Measurements from ENCODE around the gene ATL2.
A peak's percentile ranks its signal among the peaks of the same experiment; 100 is the strongest.
"Not testable (repeated sequence)": the region's sequence is repeated elsewhere in the genome, so short reads cannot be mapped to it uniquely, and the experiment has no call there.

ATL2 gene

DNA sequence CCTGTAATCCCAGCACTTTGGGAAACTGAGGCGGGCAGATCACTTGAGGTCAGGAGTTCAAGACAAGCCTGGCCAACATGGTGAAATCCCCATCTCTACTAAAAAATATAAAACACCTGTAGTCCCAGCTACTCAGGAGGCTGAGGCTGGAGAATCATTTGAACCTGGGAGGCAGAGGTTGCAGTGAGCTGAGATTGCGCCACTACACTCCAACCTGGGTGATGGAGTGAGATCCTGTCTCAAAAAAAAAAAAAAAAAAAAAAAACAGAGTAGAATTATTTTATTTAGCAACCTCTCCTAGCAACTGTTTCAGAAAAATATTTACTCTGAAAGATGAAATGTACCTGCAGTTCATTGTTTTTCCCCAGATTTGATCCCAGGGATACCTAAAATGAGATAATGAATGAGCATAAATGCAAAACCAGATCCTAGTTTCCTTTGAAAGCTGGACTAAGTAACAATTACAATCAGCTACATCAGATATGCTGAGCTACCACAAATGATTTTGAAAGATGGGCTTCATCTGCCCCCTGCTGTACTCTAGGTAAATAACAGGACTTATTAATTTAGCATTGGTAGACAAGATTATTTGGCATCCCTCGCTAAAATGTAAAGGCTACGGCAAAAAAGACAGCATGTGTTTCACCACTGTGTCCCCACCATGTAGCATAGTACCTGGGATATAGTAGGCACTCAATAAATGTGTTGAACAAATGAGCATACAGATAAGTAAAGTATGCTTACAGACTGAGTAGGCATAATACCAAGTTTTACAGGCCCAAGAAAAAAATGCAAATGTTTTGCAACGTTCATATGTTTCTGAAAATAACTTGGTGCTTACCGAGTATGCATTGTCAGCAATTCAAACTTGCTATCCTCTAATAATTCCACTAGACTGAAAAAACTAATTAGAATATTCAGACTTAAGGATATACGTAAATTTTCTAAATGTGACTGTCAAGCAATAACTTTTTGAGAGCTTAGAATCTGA, 102.5 kb downstream of the ATL2 start:
- DNase-seq (ENCODE audit: low read depth): peak; percentile 64

DNA sequence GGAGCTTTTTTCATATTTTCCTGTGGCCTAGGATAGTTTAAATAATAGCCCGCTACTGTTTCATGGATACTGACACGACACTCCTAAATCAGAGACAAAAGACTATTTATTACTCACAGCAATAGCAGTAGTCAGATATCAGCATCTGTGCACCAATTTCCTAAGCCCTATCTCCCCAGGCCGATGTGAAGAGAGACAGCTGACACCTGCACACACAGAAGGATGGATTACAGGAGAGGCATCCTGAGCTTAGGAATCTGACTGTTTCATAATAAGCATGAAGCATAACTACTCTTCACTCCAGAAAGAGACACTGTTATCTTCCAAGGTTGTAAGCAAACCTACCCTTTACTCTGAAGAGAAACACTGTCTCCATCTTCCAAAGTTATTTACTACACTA, 105.4 kb downstream of the ATL2 start:
- no peak for DNase-seq (ENCODE audit: low read depth)

DNA sequence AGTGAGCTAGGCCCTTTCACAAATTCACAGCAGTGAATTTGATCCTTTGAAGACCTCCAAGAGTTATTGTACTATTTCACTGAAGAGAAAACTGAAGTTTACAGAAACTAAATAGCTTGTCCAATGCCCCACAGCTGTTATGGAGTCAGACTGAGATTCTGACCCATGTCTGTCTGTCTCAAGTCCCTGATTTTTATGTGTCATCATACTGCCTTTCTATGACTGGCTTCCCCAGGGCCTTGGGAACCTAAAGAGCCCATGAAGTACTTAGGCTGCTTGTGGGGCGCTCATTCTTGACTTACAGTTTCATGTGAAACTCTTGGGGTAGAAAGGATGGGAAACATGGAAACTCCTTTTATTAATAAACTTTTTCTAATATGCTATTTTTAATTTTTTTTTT, 107.7 kb downstream of the ATL2 start:
- DNase-seq (ENCODE audit: low read depth): no peak

DNA sequence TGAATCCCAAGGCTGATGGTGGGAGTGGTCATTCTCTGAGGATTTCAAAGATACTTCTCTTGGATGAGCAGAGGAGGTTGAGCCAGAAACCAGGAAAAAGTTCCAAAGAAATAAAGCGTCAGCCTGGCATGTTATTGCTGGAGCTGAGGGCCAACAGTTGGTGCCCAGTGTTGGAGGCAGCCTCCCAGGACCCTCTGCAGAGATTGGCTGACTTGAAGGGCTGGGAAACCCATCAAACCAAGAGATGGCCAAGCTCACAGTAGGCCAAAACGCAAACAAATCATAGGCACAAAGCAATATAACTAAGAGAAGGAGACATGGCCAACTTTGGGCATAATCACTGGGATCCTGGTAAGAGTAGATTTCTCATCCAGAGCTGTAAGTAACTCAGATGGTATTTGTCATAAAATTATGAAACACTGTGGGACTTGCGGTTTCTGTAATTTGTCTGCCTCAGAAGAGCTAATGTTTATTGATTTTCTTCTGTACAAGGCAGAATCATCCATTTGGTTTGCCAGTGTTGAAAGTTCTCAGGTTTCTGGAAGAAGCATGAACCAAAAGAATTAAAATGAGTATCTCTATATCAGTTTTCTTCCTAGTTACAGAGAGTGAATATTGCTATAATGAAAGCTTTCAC, 108.3 kb downstream of the ATL2 start:
- DNase-seq (ENCODE audit: low read depth): no peak

DNA sequence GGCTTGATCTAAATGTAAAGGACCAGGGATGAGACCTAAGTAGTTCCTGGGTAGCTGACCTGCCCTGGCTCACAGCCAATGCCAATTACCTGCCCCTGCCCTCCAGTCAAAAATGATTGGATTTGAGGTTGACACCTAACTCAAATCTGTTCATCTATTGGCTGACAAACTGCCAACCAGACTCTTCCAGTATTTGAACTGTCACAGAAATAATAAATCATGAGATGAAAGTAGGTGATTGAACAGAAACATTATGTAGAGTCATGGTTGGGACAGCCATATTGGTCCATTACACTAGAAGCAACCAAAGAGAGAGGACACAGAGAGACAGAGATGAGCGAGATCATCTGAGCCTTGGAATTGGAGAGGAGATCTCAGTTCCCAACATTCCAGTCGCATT, 109.1 kb downstream of the ATL2 start:
- DNase-seq (ENCODE audit: low read depth): no peak

DNA sequence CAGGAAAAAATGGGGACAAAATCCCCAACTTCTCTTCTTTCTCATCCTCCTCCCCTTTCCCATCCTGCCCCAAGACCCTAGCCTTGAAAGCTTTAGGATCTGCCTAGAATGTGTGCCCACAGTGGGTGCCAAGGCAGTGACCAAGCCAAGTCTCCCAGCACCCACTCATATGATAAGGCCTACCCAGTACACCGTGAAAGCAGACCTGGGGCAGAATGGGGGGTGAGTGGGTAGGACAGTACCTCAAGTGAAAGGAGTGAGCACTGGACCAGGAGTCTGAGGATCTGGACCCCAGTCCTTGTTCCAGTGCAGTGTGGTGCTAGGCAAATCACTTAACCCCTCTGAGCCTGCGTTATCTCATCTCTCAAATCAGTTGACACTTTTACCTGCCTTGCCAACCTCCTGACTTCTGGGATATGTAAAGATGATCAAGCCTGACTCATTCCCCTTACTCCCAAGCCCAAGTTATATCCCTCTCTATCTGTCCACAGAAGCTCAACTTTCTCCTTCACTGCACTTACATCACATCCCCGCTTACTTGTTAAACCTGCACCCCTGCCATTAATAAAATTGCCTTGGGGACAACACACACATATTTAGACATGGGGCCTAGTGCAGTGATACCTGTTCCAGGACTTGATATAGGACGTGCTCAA, 109.7 kb downstream of the ATL2 start:
- no peak for DNase-seq (ENCODE audit: low read depth)

DNA sequence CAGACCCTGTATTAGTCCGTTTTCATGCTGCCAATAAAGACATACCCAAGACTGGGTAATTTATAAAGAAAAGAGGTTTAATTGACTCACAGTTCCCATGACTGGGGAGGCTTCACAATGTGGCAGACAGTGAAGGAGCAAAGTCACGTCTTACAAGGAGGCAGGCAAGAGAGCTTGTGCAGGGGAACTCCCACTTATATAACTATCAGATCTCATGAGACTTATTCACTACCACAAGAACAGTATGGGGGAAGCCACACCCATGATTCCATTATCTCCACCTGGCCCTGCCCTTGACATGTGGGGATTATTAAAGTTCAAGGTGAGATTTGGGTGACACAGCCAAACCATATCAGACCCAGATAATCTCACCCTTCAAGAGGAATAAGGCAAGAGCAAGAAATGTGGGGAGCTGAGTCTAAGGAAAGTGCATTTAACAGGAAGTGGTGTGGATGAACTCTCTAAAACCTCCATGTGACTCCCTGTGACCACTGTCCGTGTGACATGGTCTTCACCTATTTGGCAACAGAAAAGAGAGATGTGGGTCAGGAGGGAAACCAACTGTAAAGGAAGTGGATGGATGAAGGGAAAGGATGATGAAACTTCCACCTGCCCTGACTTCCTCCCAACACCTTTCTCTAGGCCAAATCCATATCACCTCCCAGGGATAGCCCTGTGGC, 110.6 kb downstream of the ATL2 start:
- no peak for DNase-seq (ENCODE audit: low read depth)

DNA sequence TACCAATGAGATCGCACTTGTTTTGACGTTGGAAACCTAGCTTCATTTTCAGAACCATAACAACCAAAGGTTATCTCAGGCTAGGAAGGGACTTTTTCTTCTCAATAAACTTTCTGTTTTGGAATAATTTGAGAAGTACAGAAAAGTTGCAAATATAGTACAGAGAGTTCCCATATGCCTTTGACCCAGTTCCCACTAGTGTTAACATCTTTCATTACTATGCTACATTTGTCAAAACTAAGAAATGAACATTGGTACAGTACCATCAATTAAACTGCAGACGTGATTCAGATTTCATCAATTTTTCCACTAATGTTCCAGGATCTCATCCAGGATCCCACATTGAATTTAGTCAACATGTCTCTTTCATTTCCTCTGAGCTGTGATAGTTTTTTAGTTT, 111.6 kb downstream of the ATL2 start:
- DNase-seq (ENCODE audit: low read depth): no peak

DNA sequence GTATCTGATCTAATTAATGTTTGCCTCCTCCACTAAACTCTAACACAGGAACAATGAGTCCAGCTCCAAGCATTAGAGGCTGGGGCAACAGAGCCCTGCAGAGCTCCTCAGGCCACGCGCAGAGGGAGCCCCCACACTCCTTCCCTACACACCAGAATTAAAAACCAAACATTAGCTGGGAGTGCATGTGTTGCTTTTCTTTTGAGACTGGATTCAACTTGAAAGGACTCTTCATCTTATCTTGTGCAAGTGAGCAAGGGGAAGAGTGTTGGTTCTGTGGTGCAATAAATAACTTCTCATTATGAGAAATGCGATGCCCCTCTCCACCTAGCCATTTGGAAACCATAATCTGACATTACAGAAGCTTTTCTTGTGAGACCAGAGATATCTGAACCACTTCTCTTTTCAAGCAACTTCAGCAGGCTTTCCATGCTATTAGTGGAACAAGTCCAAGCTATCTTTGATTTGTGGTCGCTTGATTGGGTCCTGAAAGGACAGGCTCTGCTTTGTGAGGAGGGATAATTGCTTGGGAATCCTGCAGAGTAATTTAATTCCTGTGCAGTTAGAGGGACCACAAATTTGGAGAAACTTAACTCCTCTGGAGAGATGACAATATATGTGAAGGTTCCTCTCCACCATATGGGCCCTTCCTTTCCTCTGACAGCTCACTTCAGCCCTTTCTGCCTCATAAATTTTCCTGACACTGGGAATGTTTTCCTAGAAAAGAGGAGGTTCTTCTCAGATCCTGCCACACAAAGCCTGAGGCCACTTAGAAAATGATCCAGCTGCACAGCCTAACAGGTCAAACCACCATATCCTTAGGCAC, 112.5 kb downstream of the ATL2 start:
- no peak for DNase-seq (ENCODE audit: low read depth)

DNA sequence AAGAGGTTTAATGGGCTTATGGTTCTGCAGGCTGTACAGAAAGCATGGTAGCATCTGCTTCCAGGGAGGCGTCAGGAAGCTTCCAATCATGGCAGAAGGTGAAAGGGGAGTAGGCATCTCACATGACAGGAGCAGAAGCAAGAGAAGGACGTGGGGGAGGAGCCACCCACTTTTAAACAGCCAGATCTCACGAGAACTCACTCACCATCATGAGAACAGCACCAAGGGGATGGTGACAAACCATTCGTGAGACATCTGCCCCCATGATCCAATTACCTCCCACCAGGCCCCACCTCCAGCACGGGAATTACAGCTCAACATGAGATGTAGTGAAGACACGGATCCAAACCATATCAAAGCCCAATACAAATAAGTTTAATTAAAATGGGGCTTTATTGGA, 113.8 kb downstream of the ATL2 start:
- no peak for DNase-seq (ENCODE audit: low read depth)

DNA sequence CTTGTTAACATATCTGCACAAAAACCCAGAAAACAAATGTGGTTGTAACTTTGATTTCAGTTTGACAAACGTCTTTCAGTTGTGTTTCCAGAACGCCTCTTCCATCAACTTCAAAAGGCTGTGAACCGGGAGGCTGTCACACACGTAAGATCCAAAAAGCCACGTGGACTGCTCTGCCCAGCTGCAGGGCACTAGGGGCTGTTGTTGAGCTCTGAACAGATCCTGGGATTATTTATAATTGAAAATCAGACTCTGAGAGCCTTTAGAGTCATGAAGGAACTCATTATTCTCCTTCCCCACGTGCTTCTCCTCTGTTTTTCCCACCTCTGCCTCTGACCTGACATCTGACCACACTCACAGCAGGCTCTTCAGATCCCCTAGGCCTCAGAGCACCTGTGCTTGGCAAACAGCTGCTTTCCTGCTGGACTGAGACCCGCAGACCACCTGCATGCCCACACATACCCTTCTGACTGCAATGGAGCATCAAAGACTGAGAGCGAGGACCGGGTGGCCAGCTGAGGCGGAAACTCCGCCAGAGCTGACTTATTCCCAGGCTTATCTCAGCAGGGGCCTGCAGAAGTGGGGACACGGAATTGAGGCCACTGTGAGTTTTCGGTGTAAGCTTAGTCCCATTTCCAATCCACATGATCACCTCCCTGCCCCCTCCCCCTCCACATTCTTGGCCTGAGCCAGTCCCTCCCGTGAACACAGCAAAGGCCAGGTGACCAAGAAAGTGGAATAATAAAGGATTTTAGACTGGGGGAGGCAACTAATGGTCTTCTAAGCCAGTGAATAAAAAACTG, 114.8 kb downstream of the ATL2 start:
- DNase-seq (ENCODE audit: low read depth): no peak

DNA sequence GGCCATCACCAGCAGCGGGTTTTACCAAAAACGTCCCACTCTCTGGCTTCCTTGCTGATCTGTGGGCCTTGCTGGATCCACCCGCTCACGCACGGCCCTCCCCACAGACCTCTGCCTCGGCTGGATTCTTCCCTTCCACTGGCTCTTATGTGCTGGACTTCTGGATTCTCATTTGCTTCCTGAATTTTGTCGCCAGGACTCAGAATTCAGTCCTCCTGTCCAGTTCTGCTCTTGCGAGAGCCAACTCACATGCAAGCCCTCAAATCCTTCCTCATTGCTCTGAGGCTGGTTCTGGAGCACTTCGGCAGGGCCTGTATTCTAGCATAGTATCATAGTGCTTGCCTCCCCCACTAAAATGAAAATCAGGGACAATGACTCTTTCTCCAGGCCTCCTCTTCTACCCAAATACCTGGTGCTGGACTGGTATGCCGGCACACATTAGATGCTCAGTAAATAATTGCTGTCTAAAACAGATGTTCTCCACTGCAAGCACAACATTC, 115.5 kb downstream of the ATL2 start:
- DNase-seq (ENCODE audit: low read depth): no peak

DNA sequence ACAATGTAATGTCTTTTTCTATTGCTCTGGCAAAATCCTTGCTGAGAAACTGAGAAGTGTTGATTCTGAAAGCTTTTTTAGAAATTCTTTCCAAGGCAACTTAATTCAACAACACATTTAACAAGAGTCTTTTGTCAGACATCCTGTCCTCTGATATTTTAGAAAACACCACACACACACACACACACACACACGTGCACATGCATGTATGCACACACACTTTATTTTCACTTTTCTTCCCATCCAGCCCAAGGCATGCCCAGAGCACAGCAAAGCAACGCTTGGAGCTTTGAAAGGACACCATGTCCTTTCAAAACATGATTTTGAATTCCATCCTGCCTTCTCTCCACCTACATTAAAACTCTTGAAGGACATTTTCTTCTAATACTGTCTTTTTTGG, 116.1 kb downstream of the ATL2 start:
- DNase-seq (ENCODE audit: low read depth): no peak

DNA sequence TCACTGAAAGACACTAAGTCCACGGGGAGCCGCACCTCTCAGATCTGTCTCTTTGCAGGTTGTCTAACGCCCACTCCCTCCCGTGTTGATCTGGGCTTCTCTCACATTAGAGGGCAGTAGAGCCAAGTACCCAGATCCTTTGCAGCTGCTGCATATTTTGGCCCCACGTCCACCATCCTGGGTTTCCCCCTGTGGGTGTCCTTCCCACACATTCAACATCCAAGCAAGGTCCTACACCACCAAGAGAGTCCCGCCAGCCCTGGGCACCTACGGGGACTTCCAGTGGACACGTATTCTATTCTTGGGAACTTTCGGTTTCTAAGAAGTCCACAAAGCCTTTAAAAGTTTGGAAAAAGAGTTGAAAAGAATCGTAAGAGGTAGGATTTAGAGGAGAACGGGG, 116.6 kb downstream of the ATL2 start:
- no peak for DNase-seq (ENCODE audit: low read depth)

DNA sequence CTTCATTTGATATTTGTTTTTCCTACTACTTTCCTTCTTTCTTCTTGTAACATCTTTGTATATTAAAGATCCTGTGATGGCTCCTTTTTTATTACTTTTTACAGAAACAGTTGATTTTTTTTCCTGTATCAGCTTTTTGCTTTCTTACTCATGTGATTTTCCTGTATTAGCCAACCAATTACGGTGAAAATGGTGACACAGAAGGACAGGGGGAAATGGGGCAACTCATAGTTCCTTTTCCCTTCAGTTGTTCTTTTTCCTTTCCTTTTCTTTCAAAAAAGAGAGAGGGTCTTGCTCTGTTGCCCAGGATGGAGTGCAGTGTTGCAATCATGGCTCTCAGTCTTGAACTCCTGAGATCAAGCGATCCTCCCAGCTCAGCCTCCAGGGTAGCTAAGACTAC, 117.8 kb downstream of the ATL2 start:
- no peak for DNase-seq (ENCODE audit: low read depth)

DNA sequence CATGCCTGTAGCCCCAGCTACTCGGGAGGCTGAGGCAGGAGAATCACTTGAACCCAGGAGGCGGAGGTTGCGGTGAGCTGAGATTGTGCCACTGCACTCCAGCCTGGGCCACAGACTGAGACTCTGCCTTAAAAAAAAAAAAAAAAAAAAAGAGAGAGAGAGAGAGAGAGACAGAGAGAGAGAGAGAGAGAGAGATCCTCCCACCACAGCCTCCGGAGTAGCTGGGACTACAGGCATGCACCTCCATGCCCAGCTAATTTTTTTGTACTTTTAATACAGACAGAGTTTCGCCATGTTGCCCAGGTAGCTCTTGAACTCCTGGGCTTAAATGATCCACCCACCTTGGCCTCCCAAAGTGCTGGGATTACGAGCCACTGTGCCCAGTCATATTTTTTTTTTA, 119.4 kb downstream of the ATL2 start:
- not testable (repeated sequence) for DNase-seq (ENCODE audit: low read depth)

DNA sequence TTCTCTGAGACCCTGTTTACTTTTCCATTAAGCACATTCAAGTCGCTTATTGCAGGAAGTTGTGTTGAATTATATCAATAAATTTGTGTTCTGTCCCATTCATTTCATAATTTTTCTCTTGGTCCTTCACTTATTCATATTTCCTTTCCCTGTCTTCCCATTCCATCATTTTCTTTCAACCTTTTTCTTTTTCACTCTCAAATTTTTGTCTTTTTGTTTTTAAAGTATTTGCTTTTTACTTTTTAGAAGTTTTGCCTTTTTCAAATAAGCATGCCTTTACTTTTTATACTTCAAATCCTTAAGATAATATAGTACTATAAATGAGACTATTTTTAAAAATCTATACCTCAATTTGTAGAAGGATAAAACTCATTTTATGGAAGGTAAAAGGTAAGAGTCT, 120.5 kb downstream of the ATL2 start:
- DNase-seq (ENCODE audit: low read depth): no peak

DNA sequence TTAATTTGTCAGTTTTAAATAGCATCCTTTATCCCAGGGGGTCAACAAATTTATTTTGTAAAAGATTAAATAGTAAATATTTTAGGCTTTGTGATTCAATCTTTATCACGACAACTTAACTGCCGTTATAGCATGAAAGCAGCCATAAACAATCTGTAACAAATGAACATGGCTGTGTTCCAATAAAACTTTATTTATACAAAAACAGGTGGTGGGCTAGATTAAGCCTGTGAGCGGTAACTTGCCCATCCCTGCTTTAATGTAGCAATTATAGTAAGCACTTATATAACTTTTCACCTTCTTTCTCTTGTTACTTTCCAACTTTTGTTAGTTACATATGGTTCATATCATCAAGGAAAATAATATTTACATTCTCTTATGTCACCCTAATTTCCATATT, 121.9 kb downstream of the ATL2 start:
- no peak for DNase-seq (ENCODE audit: low read depth)

DNA sequence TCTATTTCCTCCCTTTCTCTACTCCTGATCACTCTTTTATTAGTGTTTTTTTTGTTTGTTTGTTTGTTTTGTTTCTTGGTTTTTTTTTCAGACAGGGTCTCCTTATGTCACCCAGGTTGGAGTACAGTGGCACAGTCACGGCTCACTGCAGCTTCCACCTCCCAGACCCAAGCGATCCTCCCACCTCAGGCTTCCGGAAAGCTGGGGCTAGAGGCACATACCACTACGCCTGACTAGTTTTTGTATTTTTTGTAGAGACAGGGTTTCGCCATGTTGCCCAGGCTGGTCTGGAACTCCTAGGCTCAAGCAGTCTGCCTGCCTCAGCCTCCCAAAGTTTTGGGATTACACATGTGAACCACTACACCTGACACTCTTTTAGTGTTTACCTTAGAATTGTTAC, 122.3 kb downstream of the ATL2 start:
- DNase-seq (ENCODE audit: low read depth): no peak

DNA sequence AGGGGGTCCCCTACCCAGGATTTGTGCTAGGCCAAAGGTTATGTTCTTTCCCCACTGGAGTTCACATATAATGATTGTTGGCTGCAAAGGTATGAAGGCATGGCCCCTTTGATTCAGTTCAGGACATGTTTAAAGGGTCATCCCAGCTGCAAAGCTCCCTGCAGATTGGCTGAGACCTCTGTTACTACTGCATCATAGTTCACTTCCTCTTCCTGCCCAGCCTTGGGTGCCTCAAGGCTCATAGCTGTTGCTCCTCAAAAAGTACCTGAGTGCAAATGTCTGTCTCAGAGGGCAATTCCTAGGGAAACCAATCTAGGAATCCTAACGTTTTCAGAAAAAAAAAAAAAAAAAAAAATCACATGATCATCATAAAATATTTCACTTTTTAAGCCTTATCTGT, 125.1 kb downstream of the ATL2 start:
- DNase-seq (ENCODE audit: low read depth): no peak

DNA sequence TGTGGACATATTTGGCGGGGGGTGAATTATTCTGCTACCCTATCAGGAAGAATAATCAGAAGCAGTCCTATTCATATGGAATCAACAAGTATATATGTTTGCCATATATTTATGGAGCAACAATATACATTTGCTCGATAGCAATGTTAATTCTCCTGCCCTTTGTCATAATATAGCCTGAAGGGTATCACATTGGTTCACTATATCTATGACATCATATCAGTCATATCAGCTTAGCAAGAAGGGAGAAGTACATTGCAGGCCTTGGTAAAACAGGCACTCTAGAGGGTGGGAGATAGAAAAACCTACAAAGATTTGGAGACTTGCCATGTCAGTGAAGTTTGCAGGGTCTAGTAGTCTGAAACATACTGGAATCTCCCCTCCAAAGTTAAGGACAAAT, 128.4 kb downstream of the ATL2 start:
- DNase-seq (ENCODE audit: low read depth): no peak
